H1 (cell line): Measurements from ENCODE around the gene LSG1. TPM values are rescaled to one million over a fixed set of nuclear protein-coding genes. Genes with fewer than 3 reads are reported as not detected.

ENCODE experiments used
- CTCF ChIA-PET: fragments of 300-600 bp; sonication (Branson Sonifier 250); formaldehyde crosslinking; loops from one replicate; lab custom pipeline; 2021; ENCODE audit not compliant: partially characterized antibody; lab: Charles Lee
- POLR2A ChIA-PET: fragments of 300-600 bp; sonication (Branson Sonifier 250); formaldehyde crosslinking; loops from one replicate; lab custom pipeline; 2021; ENCODE audit warnings: inconsistent platforms; ENCODE audit not compliant: partially characterized antibody; lab: Charles Lee
- DNase-seq, 2 experiments: peaks; one replicate each; pipeline versions ENCODE4 v3.0.0 to v3.0.0-alpha.2; 2010 to 2022; ENCODE audit warnings: low spot score in 2 of 2, low read depth in 1 of 2, mixed read lengths in 1 of 2
- FAIRE-seq: peaks from 2 replicates; lab custom pipeline; 2011; peaks lifted over from hg19 to GRCh38; lab: Jason Lieb, UNC
- H2AFZ ChIP-seq: 2 replicates; pipeline ENCODE4 v1.8.1; 2012; ENCODE audit warnings: low read length, inconsistent platforms
- H2AK5ac ChIP-seq: 2 replicates; pipeline ENCODE4 v1.6.1; 2013; ENCODE audit warnings: low read depth, low read length
- H2BK120ac ChIP-seq: replicated peaks from 2 replicates; pipeline ENCODE3; 2013; ENCODE audit warnings: low read depth, low read length, inconsistent platforms
- H2BK12ac ChIP-seq: 2 replicates; pipeline ENCODE4 v1.6.1; 2013; ENCODE audit warnings: low read depth, low read length
- H2BK15ac ChIP-seq: 2 replicates; pipeline ENCODE4 v1.6.1; 2013; ENCODE audit warnings: low read length
- H2BK20ac ChIP-seq: 2 replicates; pipeline ENCODE4 v1.6.1; 2013; ENCODE audit warnings: low read length
- H2BK5ac ChIP-seq: 2 replicates; pipeline ENCODE4 v1.6.1; 2013; ENCODE audit warnings: low read depth, low read length
- H3K14ac ChIP-seq: 2 replicates; pipeline ENCODE4 v1.6.1; 2013; ENCODE audit warnings: inconsistent platforms; ENCODE audit not compliant: insufficient read length
- H3K18ac ChIP-seq: 2 replicates; pipeline ENCODE4 v1.6.1; 2013; ENCODE audit warnings: low read length; ENCODE audit errors: extremely low read depth
- H3K23ac ChIP-seq: 2 replicates; pipeline ENCODE4 v1.6.1; 2013; ENCODE audit warnings: inconsistent platforms; ENCODE audit not compliant: insufficient read length
- H3K23me2 ChIP-seq: 2 replicates; pipeline ENCODE4 v1.6.1; 2013; ENCODE audit warnings: low read depth, low read length
- H3K27ac ChIP-seq: 2 replicates; pipeline ENCODE4 v1.6.1; 2011; ENCODE audit warnings: low read depth, low read length, inconsistent platforms
- H3K27me3 ChIP-seq, 4 experiments: replicated peaks in 1 of 4; 1 replicate in 1 of 4; 2 replicates in 3 of 4; pipeline versions ENCODE4 v1.6.1 to v1.8.1; 2011 to 2013; ENCODE audit warnings: low read length in 3 of 4, mild to moderate bottlenecking in 3 of 4, inconsistent platforms in 2 of 4, mixed read lengths in 2 of 4, moderate library complexity in 1 of 4; ENCODE audit not compliant: control insufficient read depth in 3 of 4, insufficient read depth in 3 of 4; ENCODE audit errors: extremely low read depth in 1 of 4
- H3K36me3 ChIP-seq, 4 experiments: 2 replicates each; pipeline versions ENCODE4 v1.6.1 to v1.8.1; 2011 to 2013; ENCODE audit warnings: mild to moderate bottlenecking in 4 of 4, low read length in 3 of 4, moderate library complexity in 2 of 4, control low read depth in 1 of 4, inconsistent platforms in 1 of 4; ENCODE audit not compliant: insufficient read depth in 4 of 4, control insufficient read depth in 2 of 4
- H3K4ac ChIP-seq: replicated peaks from 2 replicates; pipeline ENCODE3; 2013; ENCODE audit warnings: low read length, low read depth, mixed read lengths, inconsistent platforms; ENCODE audit not compliant: insufficient read length
- H3K4me1 ChIP-seq, 4 experiments: replicated peaks in 1 of 4; 1 replicate in 1 of 4; 2 replicates in 3 of 4; pipeline versions ENCODE4 v1.6.1 to v1.8.1; 2011 to 2013; ENCODE audit warnings: low read length in 3 of 4, inconsistent platforms in 2 of 4, mixed read lengths in 1 of 4; ENCODE audit not compliant: insufficient read depth in 4 of 4, control insufficient read depth in 3 of 4
- H3K4me2 ChIP-seq, 2 experiments: 2 replicates each; pipeline versions ENCODE4 v1.6.1 to v1.8.1; 2011 to 2013; ENCODE audit warnings: low read depth in 2 of 2, low read length in 2 of 2, control low read depth in 1 of 2, inconsistent platforms in 1 of 2, mild to moderate bottlenecking in 1 of 2; ENCODE audit not compliant: insufficient read depth in 1 of 2
- H3K4me3 ChIP-seq, 4 experiments: fragments of 200-600, 300-600 bp in 1 of 4; sonication (generic), shearing (Covaris generic), sonication (Bioruptor Twin) in 1 of 4; 2 replicates each; pipeline versions ENCODE4 v1.5.1 to v1.8.1; 2011 to 2016; ENCODE audit warnings: low read length in 4 of 4, low read depth in 3 of 4, control low read depth in 2 of 4, inconsistent platforms in 2 of 4, mild to moderate bottlenecking in 2 of 4, mixed read lengths in 1 of 4, moderate library complexity in 1 of 4; ENCODE audit not compliant: insufficient read depth in 2 of 4; ENCODE audit errors: extremely low read depth in 1 of 4
- H3K56ac ChIP-seq: replicated peaks from 2 replicates; pipeline ENCODE3; 2013; ENCODE audit warnings: low read depth, mild to moderate bottlenecking, mixed read lengths, low read length, inconsistent platforms; ENCODE audit not compliant: insufficient read length
- H3K79me1 ChIP-seq: 2 replicates; pipeline ENCODE4 v1.6.1; 2013; ENCODE audit warnings: low read depth, low read length, control low read depth
- H3K79me2 ChIP-seq, 2 experiments: 2 replicates each; pipeline versions ENCODE4 v1.6.1 to v1.8.1; 2012 to 2013; ENCODE audit warnings: low read length in 2 of 2, mild to moderate bottlenecking in 2 of 2, inconsistent platforms in 1 of 2; ENCODE audit not compliant: insufficient read depth in 2 of 2, control insufficient read depth in 1 of 2
- H3K9ac ChIP-seq, 4 experiments: replicated peaks in 1 of 4; 1 replicate in 1 of 4; 2 replicates in 3 of 4; pipeline versions ENCODE4 v1.6.1 to v1.8.1; 2011 to 2013; ENCODE audit warnings: low read depth in 3 of 4, low read length in 3 of 4, control low read depth in 2 of 4, mild to moderate bottlenecking in 2 of 4, moderate library complexity in 2 of 4, inconsistent platforms in 1 of 4; ENCODE audit errors: extremely low read depth in 1 of 4
- H3K9me3 ChIP-seq, 2 experiments: 2 replicates each; pipeline versions ENCODE4 v1.6.1 to v1.8.1; 2012 to 2013; ENCODE audit warnings: mild to moderate bottlenecking in 2 of 2, moderate library complexity in 2 of 2, control low read depth in 1 of 2, inconsistent platforms in 1 of 2, low read depth in 1 of 2, low read length in 1 of 2, mixed read lengths in 1 of 2; ENCODE audit not compliant: insufficient read depth in 2 of 2
- H4K20me1 ChIP-seq, 2 experiments: replicated peaks in 1 of 2; 2 replicates each; pipeline versions ENCODE3 to v1.8.1; 2011 to 2013; ENCODE audit warnings: inconsistent platforms in 2 of 2, low read length in 2 of 2, mild to moderate bottlenecking in 1 of 2; ENCODE audit not compliant: insufficient read depth in 2 of 2, control insufficient read depth in 1 of 2
- H4K5ac ChIP-seq: 2 replicates; pipeline ENCODE4 v1.6.1; 2013; ENCODE audit warnings: low read length, low read depth, mixed read lengths, inconsistent platforms; ENCODE audit not compliant: insufficient read length
- H4K8ac ChIP-seq: 2 replicates; pipeline ENCODE4 v1.8.0; 2013; ENCODE audit warnings: mild to moderate bottlenecking, moderate library complexity, low read length, inconsistent platforms; ENCODE audit not compliant: insufficient read depth; ENCODE audit errors: extremely low read depth
- H4K91ac ChIP-seq: replicated peaks from 2 replicates; pipeline ENCODE3; 2013; ENCODE audit warnings: low read length, mixed read lengths, inconsistent platforms; ENCODE audit not compliant: insufficient read length
- BCL11A ChIP-seq, 2 experiments: IDR thresholded peaks; one replicate each; pipeline ENCODE4 v1.6.1; 2011; ENCODE audit warnings: low read depth in 2 of 2, low read length in 2 of 2, mild to moderate bottlenecking in 2 of 2
- BRCA1 ChIP-seq: IDR thresholded peaks from 2 replicates; pipeline ENCODE4 v1.6.1; 2012; ENCODE audit warnings: low read depth, low read length, improper control_type of control experiment
- CTBP2 ChIP-seq: IDR thresholded peaks from 2 replicates; pipeline ENCODE4 v1.7.0; 2011; ENCODE audit warnings: borderline replicate concordance, mild to moderate bottlenecking, moderate library complexity, mixed read lengths, low read length; ENCODE audit not compliant: insufficient read depth, insufficient read length
- E2F6 ChIP-seq: IDR thresholded peaks from 2 replicates; pipeline ENCODE4 v1.6.1; 2012; ENCODE audit warnings: inconsistent platforms
- HDAC2 ChIP-seq, 2 experiments: fragments of 300-600 bp in 1 of 2; sonication (generic) in 1 of 2; IDR thresholded peaks; 2 replicates each; pipeline ENCODE4 v1.6.1; 2011 to 2012; ENCODE audit warnings: low read depth in 2 of 2, low read length in 2 of 2, mild to moderate bottlenecking in 2 of 2, moderate library complexity in 2 of 2, borderline replicate concordance in 1 of 2, inconsistent platforms in 1 of 2
- KDM4A ChIP-seq: IDR thresholded peaks from one replicate; pipeline ENCODE4 v1.7.1; 2012; ENCODE audit warnings: low read depth, mild to moderate bottlenecking, moderate library complexity, low read length, inconsistent platforms; ENCODE audit not compliant: severe bottlenecking
- SIX5 ChIP-seq: IDR thresholded peaks from 2 replicates; pipeline ENCODE4 v1.6.1; 2011; ENCODE audit warnings: mild to moderate bottlenecking, low read depth, low read length
- SUZ12 ChIP-seq: fragments of 200-600 bp; sonication (generic); IDR thresholded peaks from 2 replicates; pipeline ENCODE4 v1.6.1; 2012; ENCODE audit warnings: mild to moderate bottlenecking, inconsistent platforms, low read length, moderate library complexity, mixed read lengths
- TAF7 ChIP-seq: optimal IDR thresholded peaks from 2 replicates; pipeline ENCODE3; 2011; ENCODE audit warnings: low read depth, mild to moderate bottlenecking, inconsistent platforms, low read length, moderate library complexity, borderline replicate concordance
- WGBS, 2 experiments: shearing (Covaris generic) in 1 of 2; methylation state at CpG; one replicate each; pipeline versions ENCODE4 v1.1.6 to v1.1.7; 2013 to 2015; ENCODE audit warnings: low lambda C conversion rate in 2 of 2, mixed read lengths in 2 of 2, inconsistent platforms in 1 of 2, low coverage in 1 of 2, missing lambda C conversion rate in 1 of 2; ENCODE audit not compliant: insufficient replicate concordance in 2 of 2, insufficient coverage in 1 of 2, insufficient read length in 1 of 2; ENCODE audit errors: extremely low coverage in 1 of 2, missing lambda C conversion rate in 1 of 2; 5-methylcytosine and 5-hydroxymethylcytosine counted together
- polyA plus RNA-seq, 7 experiments: library from polyadenylated mRNA; depleted of rRNA in 3 of 7; stranded (reverse) in 5 of 7; unstranded in 2 of 7; fragments of >200 nt in 5 of 7; fragments of 200-250 nt in 2 of 7; gene quantifications; 1 replicate in 5 of 7; 2 replicates in 1 of 7; 4 replicates in 1 of 7; pipeline versions ENCODE4 v1.2.1 to v1.2.3, GENCODE V29; 2011 to 2013; ENCODE audit warnings: missing spikeins in 2 of 7, mixed read lengths in 2 of 7
- total RNA-seq: library from RNA; stranded (reverse); fragmentation: NEBNext Ultra II Directional; extraction: Animal tissue kit (Norgen Biotek cat#: 25700); gene quantifications from 2 replicates; pipeline ENCODE4 v1.2.1, GENCODE V29; 2021

LSG1 gene
- total and polyA plus RNA-seq, 2 of the 8 experiments (the other 6 are each of a cell fraction or from before 2014, with no cell fraction given) = 23.7 to 47.6 TPM

GRCh38 chr3:194686816-194687637, 15.0 kb upstream of the LSG1 start:
- Histone ChIP-seq H3K4me1 (peaks cover 0 to 13% (median 10%) of the 10 kb centered on the region in 4 experiments; a peak in 6 of 7 replicates), H4K20me1 (peaks cover 0 to 5% of the 10 kb centered on the region in 2 experiments), H3K27me3 (peaks cover 7 to 36% (median 29%) of the 10 kb centered on the region in 4 experiments), H2AFZ (peak overlapping the region; percentile 27), H3K79me1 (no peaks in the 10 kb centered on the region), H3K9me3 (no peaks in the 10 kb centered on the region), H2BK5ac (0 out of 2 replicates have a peak overlapping the region, but pooled peaks have one; percentile 44), H3K9ac (no peak overlapping the region), H3K27ac (no peak overlapping the region), H4K8ac (peak overlapping the region; percentile 66), H3K23ac (no peak overlapping the region), H3K23me2 (peaks cover 22% of the 10 kb centered on the region; the same call in 1 of the 2 replicates), H3K79me2 (no peaks in the 10 kb centered on the region), H2AK5ac (no peak overlapping the region), H4K91ac (peak overlapping the region; percentile 7), H3K4me2 (peak overlapping the region; percentile 90 to 97), H4K5ac (no peak overlapping the region), H3K18ac (peak overlapping the region; percentile 92; the same call in 1 of the 2 replicates), H3K4ac (peak overlapping the region; percentile 58), H2BK15ac (peak overlapping the region; percentile 88; the same call in 1 of the 2 replicates), H2BK20ac (0 out of 2 replicates have a peak overlapping the region, but pooled peaks have one; percentile 56), H3K14ac (no peak overlapping the region), H3K56ac (peak overlapping the region; percentile 55), H2BK12ac (peak overlapping the region; percentile 96; the same call in 1 of the 2 replicates), H3K36me3 (no peaks in the 10 kb centered on the region), H3K4me3 (peak overlapping the region; percentile 42 to 79 (median 70)), H2BK120ac (no peak overlapping the region)
- WGBS, 2 experiments = 2% methylated on average over 74 of the region's 86 CpGs; no CpG with 5 or more reads in 1 of the 2 experiments
- DNase-seq (peak in 1 of 2 experiments; percentile 74), FAIRE-seq (no peak)
- CTCF ChIA-PET = interaction anchor here (0.7 to 9.3 kb wide), 59 partner anchors 9 to 574 kb away, joined by 3 to 110 read pairs (median 4); partner anchors contain the start of gene LSG1
- POLR2A ChIA-PET = interaction anchor here (0.6 to 3.7 kb wide), 29 partner anchors 10 to 583 kb away, joined by 3 to 30 read pairs (median 3); partner anchors contain the start of genes LSG1 and TMEM44
- TF ChIP-seq SIX5 (no peak), SUZ12 (peak; percentile 86), KDM4A (peak; percentile 90), BCL11A (IDR thresholded peaks at IDR 0.05; ENCODE audit: low read depth in 2 of 2, low read length in 2 of 2) (no peak), E2F6 (peak; percentile 92), TAF7 (no peak), BRCA1 (no peak), CTBP2 (peak; percentile 7), HDAC2 (IDR thresholded peaks at IDR 0.05; ENCODE audit: borderline replicate concordance in 1 of 2, low read depth in 2 of 2, low read length in 2 of 2) (0 out of 4 replicates have a peak, but pooled peaks of 1 of the 2 experiments have one; percentile 23)
